Endodermal cell (in vitro differentiated cells): ENCODE measurements around the gene DNAJC5. TPM values are rescaled to one million over a fixed set of nuclear protein-coding genes. Genes with fewer than 3 reads are reported as not detected.

ENCODE experiments used
- DNase-seq: peaks from one replicate; pipeline ENCODE4 v3.0.0-alpha.2; 2017
- H3K27ac ChIP-seq: 2 replicates; pipeline ENCODE4 v1.5.1; 2013; ENCODE audit warnings: mild to moderate bottlenecking, low read depth, low read length, moderate library complexity
- H3K27me3 ChIP-seq: 2 replicates; pipeline ENCODE4 v1.6.1; 2013; ENCODE audit warnings: mild to moderate bottlenecking, low read length, moderate library complexity; ENCODE audit not compliant: insufficient read depth, control insufficient read depth, poor library complexity, severe bottlenecking
- H3K36me3 ChIP-seq: 2 replicates; pipeline ENCODE4 v1.7.0; 2013; ENCODE audit warnings: mild to moderate bottlenecking, low read length, moderate library complexity; ENCODE audit not compliant: control insufficient read depth, insufficient read depth
- H3K4me1 ChIP-seq: one replicate; pipeline ENCODE4 v1.7.0; 2013; ENCODE audit warnings: low read length; ENCODE audit not compliant: control insufficient read depth, insufficient read depth
- H3K4me3 ChIP-seq: 2 replicates; pipeline ENCODE4 v1.5.1; 2013; ENCODE audit warnings: mild to moderate bottlenecking, low read length, moderate library complexity
- H3K9ac ChIP-seq: 2 replicates; pipeline ENCODE4 v1.6.1; 2013; ENCODE audit warnings: mild to moderate bottlenecking, low read length, moderate library complexity; ENCODE audit not compliant: poor library complexity, severe bottlenecking; ENCODE audit errors: extremely low read depth
- H3K9me3 ChIP-seq: 2 replicates; pipeline ENCODE4 v1.6.1; 2013; ENCODE audit warnings: mild to moderate bottlenecking, low read length, moderate library complexity; ENCODE audit not compliant: control insufficient read depth
- H3K27ac Mint-ChIP-seq: 2 replicates; pipeline ENCODE4 v1.8.0; 2020; ENCODE audit warnings: mixed read lengths
- H3K27me3 Mint-ChIP-seq: 2 replicates; pipeline ENCODE4 v1.8.0; 2021; ENCODE audit warnings: mild to moderate bottlenecking, mixed read lengths; ENCODE audit not compliant: insufficient read depth
- H3K36me3 Mint-ChIP-seq: 2 replicates; pipeline ENCODE4 v1.8.0; 2020; ENCODE audit warnings: low read depth, mixed read lengths
- H3K4me1 Mint-ChIP-seq: 2 replicates; pipeline ENCODE4 v1.8.0; 2020; ENCODE audit warnings: mixed read lengths
- H3K4me3 Mint-ChIP-seq: 2 replicates; pipeline ENCODE4 v1.8.0; 2020; ENCODE audit warnings: mild to moderate bottlenecking, moderate library complexity, mixed read lengths
- H3K9me3 Mint-ChIP-seq: 2 replicates; pipeline ENCODE4 v1.8.0; 2020; ENCODE audit warnings: mild to moderate bottlenecking, mixed read lengths
- CTCF ChIP-seq: fragments of 200-600 bp; sonication (generic); conservative IDR thresholded peaks from 2 replicates; pipeline ENCODE4 v1.5.0; 2021; ENCODE audit warnings: antibody characterized with exemption, mild to moderate bottlenecking
- WGBS, 2 experiments: methylation state at CpG; one replicate each; pipeline versions ENCODE4 v1.1.5 to v1.1.7; 2013; ENCODE audit warnings: missing lambda C conversion rate in 2 of 2, mixed read lengths in 1 of 2; ENCODE audit not compliant: insufficient coverage in 1 of 2, insufficient read length in 1 of 2; 5-methylcytosine and 5-hydroxymethylcytosine counted together
- total RNA-seq, 2 donors: library from RNA; stranded (reverse); fragmentation: NEBNext Ultra II Directional in 1 of 2; extraction: Animal tissue kit (Norgen Biotek cat#: 25700) in 1 of 2; gene quantifications; 2 replicates in 1 of 2; 3 replicates in 1 of 2; pipeline ENCODE4 v1.2.1, GENCODE V29; 2021

The DNAJC5 gene
- total RNA-seq, 2 donors from 2014 or later: 25.8 to 26.8 TPM

GRCh38 chr20:63930971-63931553, 36.1 kb downstream of the DNAJC5 start:
- no peak overlapping the region for H3K4me3 Mint-ChIP-seq
- no peak for DNase-seq
- Histone ChIP-seq H3K9ac (no peak overlapping the region), H3K9me3 (no peaks in the 10 kb centered on the region), H3K4me1 (peaks cover 4% of the 10 kb centered on the region), H3K27ac (no peak overlapping the region), H3K4me3 (no peak overlapping the region), H3K27me3 (no peaks in the 10 kb centered on the region), H3K36me3 (peaks cover 56% of the 10 kb centered on the region)
- H3K4me1 Mint-ChIP-seq: peaks cover 13% of the 10 kb centered on the region
- no peaks in the 10 kb centered on the region for H3K27me3 Mint-ChIP-seq
- WGBS, 2 experiments: 95 to 98% methylated on average over 28 to 37 of the region's 37 CpGs
- TF ChIP-seq CTCF: no peak
- no peak overlapping the region for H3K27ac Mint-ChIP-seq
- H3K9me3 Mint-ChIP-seq: no peaks in the 10 kb centered on the region
- peaks cover 64% of the 10 kb centered on the region for H3K36me3 Mint-ChIP-seq

DNA sequence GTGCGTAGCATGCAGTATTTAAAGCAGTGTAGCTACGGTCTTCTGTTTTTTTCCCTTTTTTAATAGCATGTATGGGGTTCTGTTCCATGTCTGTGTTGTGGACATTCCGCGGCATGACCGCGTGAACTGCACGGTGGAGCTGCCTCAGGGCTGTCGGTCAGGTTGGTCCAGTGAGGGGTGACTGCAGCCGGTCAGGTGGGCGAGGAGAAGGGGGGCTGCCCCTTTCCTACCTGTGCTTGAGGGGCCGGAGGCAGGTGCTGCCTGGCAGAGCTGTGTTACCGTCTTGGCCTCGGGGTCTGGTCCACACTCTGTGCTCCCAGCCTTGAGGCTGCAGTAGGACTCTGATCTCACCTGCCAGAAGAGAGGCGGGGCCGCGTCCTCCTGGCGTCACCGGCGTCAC, 36.8 kb downstream of the DNAJC5 start:
- Histone ChIP-seq H3K9ac (no peak overlapping the region), H3K4me3 (no peak overlapping the region), H3K9me3 (no peaks in the 10 kb centered on the region), H3K27ac (no peak overlapping the region), H3K36me3 (peaks cover 56% of the 10 kb centered on the region), H3K27me3 (no peaks in the 10 kb centered on the region), H3K4me1 (peaks cover under 1% of the 10 kb centered on the region)
- 96% methylated on average over 13 to 18 of the region's 19 CpGs for WGBS, 2 experiments
- no peaks in the 10 kb centered on the region for H3K27me3 Mint-ChIP-seq
- no peak for TF ChIP-seq CTCF
- DNase-seq: no peak
- no peak overlapping the region for H3K27ac Mint-ChIP-seq
- H3K4me3 Mint-ChIP-seq: no peak overlapping the region
- no peaks in the 10 kb centered on the region for H3K9me3 Mint-ChIP-seq
- H3K36me3 Mint-ChIP-seq: peaks cover 61% of the 10 kb centered on the region
- H3K4me1 Mint-ChIP-seq: peaks cover 7% of the 10 kb centered on the region

DNA sequence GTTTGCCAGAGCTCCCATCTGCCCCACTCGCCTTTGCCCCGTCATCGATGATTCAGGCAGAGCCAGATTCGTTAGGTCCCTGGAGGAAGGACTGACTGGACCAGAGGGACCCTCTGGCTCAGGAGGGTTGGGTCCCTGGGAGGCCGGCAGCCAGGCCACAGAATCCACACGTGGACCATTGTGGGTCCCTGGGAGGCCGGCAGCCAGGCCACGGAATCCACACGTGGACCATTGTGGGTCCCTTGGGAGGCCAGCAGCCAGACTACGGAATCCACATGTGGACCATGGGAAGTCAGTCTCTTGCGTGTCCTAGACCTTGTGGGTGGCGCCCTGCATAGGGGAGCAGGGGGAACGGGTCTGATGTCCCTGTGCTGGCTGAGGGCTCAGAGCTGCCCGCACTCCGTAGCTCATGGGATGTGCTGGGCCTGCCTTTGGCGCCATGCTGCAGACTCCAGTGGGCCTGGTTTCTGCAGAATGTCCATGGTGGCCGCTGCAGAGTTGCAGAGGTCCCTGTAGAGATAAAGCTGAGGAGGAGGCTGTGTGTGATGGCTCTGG, 37.8 kb downstream of the DNAJC5 start:
- WGBS, 2 experiments: 95 to 99% methylated on average over 13 to 17 of the region's 17 CpGs
- Histone ChIP-seq H3K27me3 (no peaks in the 10 kb centered on the region), H3K9me3 (no peaks in the 10 kb centered on the region), H3K9ac (no peak overlapping the region), H3K4me3 (no peak overlapping the region), H3K4me1 (no peaks in the 10 kb centered on the region), H3K27ac (no peak overlapping the region), H3K36me3 (peaks cover 56% of the 10 kb centered on the region)
- Mint-ChIP-seq H3K9me3 (no peaks in the 10 kb centered on the region), H3K4me1 (no peaks in the 10 kb centered on the region), H3K27me3 (no peaks in the 10 kb centered on the region), H3K27ac (no peak overlapping the region), H3K4me3 (no peak overlapping the region), H3K36me3 (peaks cover 54% of the 10 kb centered on the region)
- DNase-seq: peak; percentile 53
- no peak for TF ChIP-seq CTCF
